NT2/D1 (cell line): ENCODE data around the gene SPATA12.

ENCODE experiments used
- DNase-seq: peaks from one replicate; pipeline ENCODE4 v3.0.0-alpha.2; 2011; ENCODE audit warnings: low read depth, low spot score
- H3K27me3 ChIP-seq: 2 replicates; pipeline ENCODE4 v1.6.0; 2011; ENCODE audit warnings: mild to moderate bottlenecking; ENCODE audit not compliant: insufficient read length, insufficient read depth
- H3K36me3 ChIP-seq: 2 replicates; pipeline ENCODE4 v1.6.1; 2011; ENCODE audit warnings: mild to moderate bottlenecking, low read length, mixed read lengths; ENCODE audit not compliant: insufficient read depth, insufficient read length
- H3K4me1 ChIP-seq: 2 replicates; pipeline ENCODE4 v1.5.1; 2011; ENCODE audit not compliant: insufficient read depth, insufficient read length
- H3K4me3 ChIP-seq: 2 replicates; pipeline ENCODE4 v1.5.1; 2011; ENCODE audit warnings: low read depth; ENCODE audit not compliant: insufficient read length
- H3K9ac ChIP-seq: 2 replicates; pipeline ENCODE4 v1.6.0; 2011; ENCODE audit warnings: low read depth; ENCODE audit not compliant: insufficient read length
- H3K9me3 ChIP-seq: 2 replicates; pipeline ENCODE4 v1.5.1; 2011; ENCODE audit warnings: mild to moderate bottlenecking, low read length; ENCODE audit not compliant: insufficient read depth
- SUZ12 ChIP-seq: IDR thresholded peaks from 2 replicates; pipeline ENCODE4 v1.6.1; 2011; ENCODE audit not compliant: insufficient read length, insufficient read depth; ENCODE audit errors: extremely low read depth
- YY1 ChIP-seq: IDR thresholded peaks from 2 replicates; pipeline ENCODE4 v1.6.1; 2011; ENCODE audit not compliant: insufficient read length, insufficient read depth
- ZNF274 ChIP-seq: IDR thresholded peaks from 2 replicates; pipeline ENCODE4 v1.6.1; 2011; ENCODE audit warnings: mild to moderate bottlenecking, low read depth, low read length

The SPATA12 gene

GRCh38 chr3:57036952-57037351 lies 23.5 kb upstream of the SPATA12 start:
- Histone ChIP-seq H3K27me3 (no peaks in the 10 kb centered on the region), H3K4me3 (no peak overlapping the region), H3K36me3 (no peaks in the 10 kb centered on the region), H3K9me3 (no peaks in the 10 kb centered on the region), H3K4me1 (peaks cover 4% of the 10 kb centered on the region), H3K9ac (no peak overlapping the region)
- TF ChIP-seq ZNF274 (no peak), SUZ12 (no peak), YY1 (no peak)
- DNase-seq = no peak

- Histone ChIP-seq H3K4me3 (no peak overlapping the region), H3K9me3 (no peaks in the 10 kb centered on the region), H3K27me3 (no peaks in the 10 kb centered on the region), H3K4me1 (peaks cover 2% of the 10 kb centered on the region), H3K36me3 (no peaks in the 10 kb centered on the region), H3K9ac (no peak overlapping the region)
- no peak for DNase-seq
- TF ChIP-seq YY1 = no peak
- no peak for TF ChIP-seq SUZ12
- no peak for TF ChIP-seq ZNF274
These were observed 21.8 kb upstream of the SPATA12 start for GRCh38 chr3:57038466-57039164.

- Histone ChIP-seq H3K4me3 (no peak overlapping the region), H3K36me3 (no peaks in the 10 kb centered on the region), H3K4me1 (peaks cover 4% of the 10 kb centered on the region), H3K27me3 (no peaks in the 10 kb centered on the region), H3K9ac (no peak overlapping the region), H3K9me3 (no peaks in the 10 kb centered on the region)
- no peak for TF ChIP-seq ZNF274
- TF ChIP-seq SUZ12 = no peak
- no peak for TF ChIP-seq YY1
- DNase-seq = no peak
These were observed 18.8 kb upstream of the SPATA12 start for GRCh38 chr3:57041674-57042073.

DNA sequence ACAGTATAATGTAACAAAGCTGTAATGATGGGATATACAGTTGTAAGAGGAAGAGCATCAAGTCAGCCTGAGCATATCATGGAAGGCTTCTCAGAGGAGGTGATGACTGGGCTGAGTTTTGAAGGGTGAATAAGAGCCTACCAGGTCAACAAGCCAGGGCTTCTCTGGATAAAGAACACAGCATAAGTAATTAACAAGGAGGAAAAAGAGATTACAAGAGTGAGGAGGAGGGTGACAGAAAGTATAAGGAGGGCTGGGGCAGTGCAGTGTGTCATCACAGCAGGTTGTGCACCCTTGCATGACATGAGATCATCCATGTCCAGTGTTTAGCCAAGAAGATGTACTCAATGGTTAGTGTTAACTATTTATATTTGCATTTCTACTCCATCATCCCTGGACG lies 16.9 kb upstream of the SPATA12 start:
- no peak for TF ChIP-seq SUZ12
- TF ChIP-seq YY1 = no peak
- TF ChIP-seq ZNF274 = no peak

DNA sequence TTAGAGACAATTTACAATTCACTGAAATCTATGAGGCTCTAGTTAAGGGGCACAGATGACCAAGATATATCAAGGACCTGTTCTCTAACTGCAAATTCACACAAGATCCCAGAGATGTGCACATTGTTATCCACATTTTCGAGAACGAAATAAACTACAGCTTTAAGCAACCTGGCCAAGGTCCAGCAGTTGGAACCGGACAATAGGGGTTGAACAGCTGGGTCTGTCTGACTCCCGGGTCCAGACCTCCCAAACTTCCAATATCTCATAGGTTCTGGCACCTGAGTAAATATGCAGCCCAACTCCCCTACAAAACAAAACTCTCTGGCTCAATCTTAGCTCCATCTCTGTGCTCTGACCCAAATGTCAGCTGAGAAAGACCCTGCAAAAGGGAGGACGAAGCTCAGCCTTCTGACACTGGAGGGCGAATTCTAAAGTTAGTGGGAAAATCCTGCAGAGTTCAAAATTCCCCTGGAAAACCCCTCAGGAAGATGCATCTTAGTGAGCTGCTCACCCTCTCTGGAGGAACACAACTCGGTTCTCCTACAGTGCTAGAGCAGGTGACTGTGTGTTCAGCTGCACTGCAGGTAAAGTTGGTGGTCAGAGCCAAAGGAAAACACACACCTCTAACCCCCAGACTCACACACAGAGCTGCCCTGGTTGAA lies 14.2 kb upstream of the SPATA12 start:
- TF ChIP-seq YY1 (no peak), ZNF274 (no peak), SUZ12 (no peak)
- H3K4me3 ChIP-seq = no peak overlapping the region
- no peaks in the 10 kb centered on the region for H3K36me3 ChIP-seq
- no peaks in the 10 kb centered on the region for H3K27me3 ChIP-seq
- H3K4me1 ChIP-seq = peaks cover 13% of the 10 kb centered on the region
- H3K9me3 ChIP-seq = no peaks in the 10 kb centered on the region
- no peak overlapping the region for H3K9ac ChIP-seq
- DNase-seq = no peak

More for the DNA sequence above, 16.9 kb upstream of the SPATA12 start:
- Histone ChIP-seq H3K9me3 (no peaks in the 10 kb centered on the region), H3K9ac (no peak overlapping the region), H3K27me3 (no peaks in the 10 kb centered on the region), H3K4me1 (peaks cover 4% of the 10 kb centered on the region), H3K36me3 (no peaks in the 10 kb centered on the region), H3K4me3 (no peak overlapping the region)
- DNase-seq = no peak

GRCh38 chr3:57048052-57048671 lies 12.3 kb upstream of the SPATA12 start:
- Histone ChIP-seq H3K36me3 (no peaks in the 10 kb centered on the region), H3K9ac (no peak overlapping the region), H3K4me1 (peaks cover 11% of the 10 kb centered on the region), H3K27me3 (no peaks in the 10 kb centered on the region), H3K4me3 (no peak overlapping the region), H3K9me3 (no peaks in the 10 kb centered on the region)
- TF ChIP-seq ZNF274 = no peak
- TF ChIP-seq YY1 = no peak
- TF ChIP-seq SUZ12 = no peak
- DNase-seq = no peak

- H3K27me3 ChIP-seq = no peaks in the 10 kb centered on the region
- no peaks in the 10 kb centered on the region for H3K36me3 ChIP-seq
- peaks cover 11% of the 10 kb centered on the region for H3K4me1 ChIP-seq
- H3K4me3 ChIP-seq = no peak overlapping the region
- H3K9me3 ChIP-seq = no peaks in the 10 kb centered on the region
- DNase-seq = no peak
- TF ChIP-seq ZNF274 = no peak
- no peak for TF ChIP-seq SUZ12
- TF ChIP-seq YY1 = no peak
- H3K9ac ChIP-seq = no peak overlapping the region
These were observed 11.7 kb upstream of the SPATA12 start for GRCh38 chr3:57048728-57049127.
